NCI-H2196 (cell line): ENCODE results near the gene HORMAD2.

Experiments
- DNase-seq: peaks from one replicate; lab custom pipeline; 2025; ENCODE audit not compliant: unreplicated experiment; lab: John Stamatoyannopoulos, UW

HORMAD2 gene

DNA sequence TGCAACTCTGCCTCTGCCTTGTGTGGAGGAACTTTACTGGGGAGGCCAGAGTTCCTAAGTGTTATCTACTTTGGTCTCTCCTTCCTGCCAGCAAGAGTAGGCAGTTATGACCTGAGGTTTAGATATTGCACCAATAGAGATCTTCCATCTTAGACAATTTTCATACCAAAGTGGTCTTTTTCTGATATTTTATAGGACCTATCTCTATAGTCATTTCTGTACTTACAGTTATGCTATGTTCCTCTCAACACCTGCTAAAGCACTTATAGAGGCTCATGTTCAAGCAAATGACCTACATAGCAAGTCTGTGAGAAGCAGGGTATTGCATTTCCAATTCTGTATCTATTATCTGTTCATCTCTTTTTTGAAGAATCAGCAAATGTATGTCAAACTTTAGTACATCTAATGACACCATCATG, 80.8 kb downstream of the HORMAD2 start:
- no peak for DNase-seq

DNA sequence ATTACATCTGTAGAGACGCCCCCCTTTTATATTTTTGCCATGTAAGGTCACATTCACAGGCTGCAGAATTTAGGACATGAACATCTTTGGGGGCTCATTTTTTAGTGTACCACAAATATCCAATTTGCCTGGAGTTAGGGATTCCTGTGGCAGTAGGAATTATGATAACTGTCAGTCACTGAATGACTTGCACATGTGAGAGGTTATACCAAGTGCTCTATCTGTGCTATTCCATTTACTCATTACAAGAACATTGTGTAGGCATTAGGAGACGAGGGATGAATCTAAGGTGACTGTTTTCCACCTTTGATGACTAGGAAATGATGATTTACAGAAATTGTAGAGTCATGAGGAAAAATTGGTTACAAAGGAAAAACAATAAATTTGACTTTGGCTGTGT, 87.0 kb downstream of the HORMAD2 start:
- no peak for DNase-seq

DNA sequence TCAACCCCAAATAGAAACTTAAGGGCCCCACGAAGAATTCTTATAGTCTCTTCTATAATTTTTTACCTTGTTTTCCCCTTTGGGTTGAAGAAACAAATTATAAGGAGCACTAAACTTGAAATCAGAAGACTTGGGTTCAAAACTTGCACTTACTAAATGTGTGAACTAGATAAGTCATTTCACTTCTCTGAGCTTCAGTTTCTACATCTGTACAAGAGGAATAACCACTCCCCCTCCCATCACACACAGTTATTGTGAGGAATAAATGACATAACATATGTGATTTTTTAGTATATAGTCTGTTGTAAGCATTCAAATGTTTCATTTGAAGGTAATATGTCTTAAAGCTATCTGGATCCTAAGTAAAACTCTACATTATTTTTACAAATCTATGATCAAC, 87.5 kb downstream of the HORMAD2 start:
- DNase-seq: no peak

DNA sequence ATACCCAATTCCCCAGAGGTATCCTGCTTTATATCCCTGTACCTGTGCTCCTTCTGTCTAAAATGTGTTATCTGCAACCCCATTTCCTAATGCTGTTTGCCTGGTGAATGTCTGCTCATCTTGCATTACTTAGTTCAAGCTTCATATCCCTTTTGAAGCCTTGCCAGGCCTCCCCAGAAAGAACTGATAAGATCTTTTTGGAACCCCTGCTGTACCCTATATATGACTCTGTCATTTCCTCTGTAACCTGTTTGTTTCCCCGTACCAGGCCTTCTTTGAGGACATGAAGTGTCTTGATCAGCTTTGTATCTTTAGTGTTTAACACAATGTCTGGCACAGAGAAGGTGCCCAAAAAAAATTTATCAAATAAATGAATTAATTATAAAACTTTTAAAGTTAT, 88.7 kb downstream of the HORMAD2 start:
- no peak for DNase-seq

DNA sequence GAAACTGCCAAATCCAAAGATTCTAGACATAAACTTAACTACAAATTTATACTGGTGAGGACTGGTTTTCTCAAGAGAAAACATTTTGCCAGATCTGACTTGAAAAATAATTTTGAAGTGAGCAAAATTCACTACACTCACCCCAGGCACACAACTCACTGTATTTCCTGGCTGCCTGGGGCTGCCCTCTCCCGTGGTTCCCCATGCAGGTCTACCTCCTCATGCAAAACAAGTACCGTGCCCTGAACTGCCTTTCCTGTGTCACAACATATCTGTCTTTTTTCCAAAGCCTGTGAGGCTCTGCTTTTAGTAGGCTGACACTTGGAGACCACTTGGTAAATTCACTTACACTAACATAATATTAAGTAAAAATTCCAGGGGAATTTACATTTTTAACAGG, 89.9 kb downstream of the HORMAD2 start:
- no peak for DNase-seq

DNA sequence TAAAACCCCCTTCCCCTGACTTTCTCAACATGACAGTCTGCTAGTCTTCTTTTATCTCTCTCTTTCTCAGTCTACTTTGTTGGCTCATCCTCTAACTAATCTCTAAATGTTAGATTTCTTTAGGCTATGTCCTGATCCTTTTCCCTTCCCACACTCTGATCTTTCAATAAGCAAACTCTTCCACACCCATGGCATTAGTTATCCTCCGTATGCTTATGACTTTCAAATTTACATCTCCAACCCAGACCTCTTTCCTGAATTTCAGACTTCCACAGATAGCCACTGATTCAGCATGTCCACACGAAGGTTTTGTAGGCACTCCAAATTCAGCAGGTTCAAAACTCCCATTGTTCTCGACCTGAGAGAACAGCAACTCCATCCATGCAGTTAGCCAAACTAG, 90.7 kb downstream of the HORMAD2 start:
- DNase-seq: no peak

DNA sequence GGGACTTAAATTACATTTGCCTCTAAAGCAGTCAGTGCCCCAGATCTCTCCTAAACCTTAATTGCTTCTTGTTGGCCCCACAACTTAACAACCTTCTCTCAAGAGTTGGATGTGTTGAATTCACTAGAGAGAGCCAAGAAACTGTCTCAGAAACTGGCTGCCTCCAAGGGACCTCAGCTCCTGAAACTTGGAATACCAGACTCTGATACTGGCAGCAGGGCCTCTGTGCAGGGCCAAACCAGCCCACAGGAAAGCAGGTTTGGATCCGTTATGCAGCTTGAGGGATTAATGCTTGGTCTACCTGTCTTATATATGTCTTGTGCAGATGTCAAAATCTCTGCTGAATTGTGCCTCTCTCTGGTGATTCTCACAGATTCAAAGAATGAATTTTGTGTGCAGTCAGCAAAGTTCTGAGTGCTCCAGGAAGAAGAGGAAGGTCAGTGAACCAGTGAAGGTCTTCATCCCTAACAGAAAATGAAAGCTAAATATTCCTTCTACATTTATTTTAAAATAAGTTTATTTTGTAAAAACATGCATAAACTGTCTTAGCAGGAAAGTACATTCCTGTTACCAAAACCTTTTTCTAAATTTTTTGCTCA, 95.5 kb downstream of the HORMAD2 start:
- DNase-seq: no peak

DNA sequence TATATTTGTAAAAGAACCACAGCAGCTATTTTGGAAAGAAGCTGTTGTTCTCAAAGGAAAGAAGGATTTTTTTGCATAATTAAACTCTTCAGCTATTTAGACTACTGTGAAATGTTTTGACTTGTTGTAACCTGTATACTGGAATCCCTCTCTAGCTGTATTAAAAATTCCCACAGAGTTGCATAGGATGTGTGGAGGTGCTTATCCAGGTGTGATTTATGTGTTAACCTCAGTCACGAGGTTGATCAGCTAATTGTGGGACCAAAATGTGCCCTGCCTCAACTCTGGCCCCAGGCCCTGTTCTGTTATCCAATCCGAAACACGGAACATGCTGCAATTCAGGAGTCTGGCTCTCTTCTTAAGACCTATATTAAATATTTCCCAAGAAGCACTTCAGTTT, 96.2 kb downstream of the HORMAD2 start:
- DNase-seq: no peak

GRCh38 chr22:30178181-30179126, 98.2 kb downstream of the HORMAD2 start:
- DNase-seq: no peak

DNA sequence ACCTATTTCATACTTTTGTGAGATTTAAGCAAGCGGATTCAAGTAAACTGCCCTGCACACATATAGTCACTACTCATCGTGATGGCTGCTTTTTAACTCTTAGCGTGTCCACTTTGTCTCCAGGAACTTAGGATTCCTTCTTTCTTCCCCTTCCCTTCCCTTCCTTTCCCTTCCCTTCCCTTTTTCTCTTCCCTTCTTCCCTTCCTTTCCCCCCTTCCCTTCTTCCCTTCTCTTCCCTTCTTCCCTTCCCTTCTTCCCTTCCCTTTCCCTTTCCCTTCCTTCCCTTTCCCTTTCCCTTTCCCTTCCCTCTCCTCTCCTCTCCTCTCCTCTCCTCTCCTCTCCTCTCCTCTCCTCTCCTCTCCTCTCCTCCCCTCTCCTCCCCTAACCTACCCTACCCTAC, 100.4 kb downstream of the HORMAD2 start:
- no peak for DNase-seq

GRCh38 chr22:30181459-30182349, 101.4 kb downstream of the HORMAD2 start:
- no peak for DNase-seq

GRCh38 chr22:30182350-30182745, 102.1 kb downstream of the HORMAD2 start:
- DNase-seq: peak; percentile 23

DNA sequence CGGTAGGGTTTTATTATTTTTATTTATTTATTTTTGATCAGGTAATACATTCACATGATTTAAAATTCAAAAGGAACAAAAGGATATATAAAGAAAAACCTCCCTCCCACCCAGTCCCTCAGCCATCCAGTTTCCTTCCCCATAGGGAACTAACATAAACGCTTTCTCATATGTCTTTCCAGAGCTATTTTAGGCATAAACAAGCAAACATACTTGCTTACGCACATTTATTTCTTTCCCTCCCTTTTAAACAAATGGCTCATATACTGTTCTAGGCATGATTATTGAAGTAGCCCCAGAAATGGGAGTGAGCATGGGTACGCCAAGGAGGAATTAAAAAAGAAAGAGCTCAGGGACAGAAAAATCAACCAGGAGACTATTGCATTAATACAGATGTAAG, 102.6 kb downstream of the HORMAD2 start:
- DNase-seq: no peak

- no peak for DNase-seq
Observed at GRCh38 chr22:30183271-30183670, 103.0 kb downstream of the HORMAD2 start.

- no peak for DNase-seq
Observed at GRCh38 chr22:30183861-30184278, 103.6 kb downstream of the HORMAD2 start.

DNA sequence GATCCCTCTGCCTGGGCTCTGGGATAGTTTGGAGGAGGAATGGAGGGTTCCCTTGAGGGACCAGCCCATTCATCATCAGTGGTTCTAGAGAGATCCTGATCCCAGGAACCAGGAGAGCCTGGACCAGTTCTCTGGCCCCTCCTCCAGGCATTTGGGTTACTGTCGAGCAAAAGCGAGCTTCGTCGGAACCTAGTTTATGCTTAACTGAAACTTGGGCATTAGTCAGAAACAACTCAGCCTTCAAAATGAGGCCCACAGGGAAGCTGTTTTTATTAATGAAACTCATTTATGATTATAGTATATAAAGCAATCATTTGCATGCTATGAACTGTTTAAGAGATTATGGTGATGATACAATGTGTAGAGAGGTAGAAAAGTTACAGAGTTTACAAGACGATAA, 104.9 kb downstream of the HORMAD2 start:
- no peak for DNase-seq

DNA sequence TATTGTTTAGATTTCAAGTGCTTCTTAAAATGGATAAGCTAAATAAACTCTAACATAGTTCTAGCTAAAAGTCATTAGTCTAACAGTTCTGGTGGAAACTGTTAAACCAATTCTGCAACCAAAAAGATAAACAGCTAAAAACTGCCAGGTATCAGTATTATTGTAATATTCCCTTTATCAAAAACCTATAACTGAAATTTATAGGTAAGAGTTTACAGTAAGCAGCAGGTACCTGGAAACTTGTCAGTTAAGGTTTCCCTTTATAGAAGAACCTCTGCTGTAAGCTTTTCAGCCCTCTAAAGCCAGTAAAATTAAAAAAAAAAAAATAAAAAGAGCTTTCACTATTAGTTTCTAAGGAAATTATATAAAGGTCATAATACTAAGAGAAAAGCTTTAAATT, 105.3 kb downstream of the HORMAD2 start:
- DNase-seq: no peak

GRCh38 chr22:30186041-30186440, 105.8 kb downstream of the HORMAD2 start:
- DNase-seq: peak; percentile 6

DNA sequence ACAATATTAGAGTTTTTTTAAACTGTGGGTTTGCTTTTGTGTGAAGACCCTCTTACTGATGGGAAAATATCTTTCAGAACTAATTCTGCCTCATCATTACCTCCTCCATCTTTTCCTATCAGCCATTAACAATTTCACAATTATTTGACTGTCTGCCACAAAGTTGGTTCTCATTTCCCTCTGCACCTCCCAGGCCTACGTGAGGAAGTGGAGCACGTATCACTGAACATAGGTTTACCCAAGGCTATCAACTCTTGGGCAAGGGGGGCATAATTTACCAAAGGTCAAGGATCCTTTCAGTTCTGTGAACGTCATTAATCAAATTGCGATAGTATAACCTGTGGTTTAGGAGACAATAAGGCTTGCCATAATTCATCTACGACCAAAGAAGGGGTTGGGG, 106.2 kb downstream of the HORMAD2 start:
- no peak for DNase-seq

DNA sequence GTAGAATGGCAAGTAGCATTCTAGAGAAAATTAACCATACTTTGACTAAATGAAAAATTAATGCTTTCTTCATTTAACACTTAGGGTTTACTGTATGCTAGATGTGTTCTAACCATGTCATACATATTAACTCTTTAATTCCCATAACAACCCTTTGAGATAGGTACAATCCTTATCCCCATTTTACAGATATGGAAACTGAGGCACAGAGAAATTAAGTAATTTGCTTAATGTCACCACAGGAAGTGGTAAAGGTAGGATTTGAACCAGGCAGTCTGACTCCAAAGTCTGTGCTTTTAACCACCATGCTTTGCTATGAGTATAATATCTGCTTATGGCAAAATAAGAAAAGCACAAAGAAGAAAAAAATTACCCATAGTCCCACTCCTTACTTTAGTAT, 106.8 kb downstream of the HORMAD2 start:
- no peak for DNase-seq
